SH-SY5Y (cell line): ENCODE data around the gene CA10.

ENCODE experiments used
- GATA2 ChIP-seq: IDR thresholded peaks from 2 replicates; pipeline ENCODE4 v1.6.1; 2011; ENCODE audit warnings: mild to moderate bottlenecking, low read depth, low read length
- GATA3 ChIP-seq: IDR thresholded peaks from 2 replicates; pipeline ENCODE4 v1.6.1; 2011; ENCODE audit warnings: low read depth, mild to moderate bottlenecking, low read length, moderate library complexity

CA10 gene

DNA sequence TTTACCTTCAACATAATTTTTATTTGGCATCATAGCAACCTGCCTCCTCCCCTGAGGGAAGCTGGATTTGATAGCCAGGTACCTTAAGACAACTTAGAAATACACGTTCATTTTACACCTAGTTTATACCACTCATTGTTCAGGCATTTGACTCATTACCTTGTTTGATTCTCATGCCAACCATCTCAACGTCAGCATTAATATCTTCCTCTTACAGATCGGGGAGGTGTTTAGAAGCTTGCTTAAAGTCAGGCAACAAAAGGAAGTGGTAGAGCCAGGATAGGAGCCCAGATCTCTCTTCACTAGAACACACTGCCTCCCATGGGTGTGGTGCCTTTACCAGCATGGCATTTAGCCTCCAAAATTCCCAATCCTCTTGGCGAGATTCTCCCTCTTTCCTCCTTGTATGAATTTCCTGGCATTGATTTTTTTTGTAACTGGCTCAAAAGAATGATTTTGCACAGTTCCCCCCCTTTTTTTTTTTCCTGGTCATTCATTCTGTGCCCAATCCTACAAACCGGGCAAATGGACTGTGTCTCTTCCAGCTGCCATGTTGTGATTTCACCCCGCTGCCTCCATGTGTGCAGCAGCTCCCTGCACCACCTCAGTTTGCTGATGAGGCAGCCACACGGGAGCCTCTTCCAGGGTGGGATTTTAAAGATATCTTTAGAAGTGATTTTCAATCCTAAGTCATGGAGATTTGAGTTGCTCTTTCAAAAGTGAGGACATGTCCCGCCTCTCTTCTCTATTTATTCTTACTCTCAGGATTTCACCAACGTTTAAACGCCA, 514.6 kb downstream of the CA10 start:
- no peak for TF ChIP-seq GATA2

DNA sequence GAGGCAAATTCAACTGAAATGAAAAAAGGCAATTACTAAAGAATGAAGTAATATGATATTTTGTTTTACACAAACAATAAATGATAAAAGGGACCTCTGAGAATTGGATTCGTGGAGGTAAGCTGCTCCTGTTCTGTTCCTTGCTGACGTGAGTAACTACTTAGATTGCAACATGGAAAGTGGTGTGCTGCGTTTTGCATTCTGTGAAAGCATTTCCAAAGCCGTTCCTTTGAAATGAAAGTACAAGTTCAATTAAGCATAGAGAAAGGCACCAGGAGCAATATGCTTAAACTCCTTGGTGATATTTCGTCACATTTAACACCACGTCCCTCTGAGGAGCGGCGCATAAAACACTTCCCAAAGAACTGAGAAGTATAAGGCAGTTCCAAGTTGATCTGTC, 516.5 kb downstream of the CA10 start:
- TF ChIP-seq GATA2 (no peak), GATA3 (no peak)

DNA sequence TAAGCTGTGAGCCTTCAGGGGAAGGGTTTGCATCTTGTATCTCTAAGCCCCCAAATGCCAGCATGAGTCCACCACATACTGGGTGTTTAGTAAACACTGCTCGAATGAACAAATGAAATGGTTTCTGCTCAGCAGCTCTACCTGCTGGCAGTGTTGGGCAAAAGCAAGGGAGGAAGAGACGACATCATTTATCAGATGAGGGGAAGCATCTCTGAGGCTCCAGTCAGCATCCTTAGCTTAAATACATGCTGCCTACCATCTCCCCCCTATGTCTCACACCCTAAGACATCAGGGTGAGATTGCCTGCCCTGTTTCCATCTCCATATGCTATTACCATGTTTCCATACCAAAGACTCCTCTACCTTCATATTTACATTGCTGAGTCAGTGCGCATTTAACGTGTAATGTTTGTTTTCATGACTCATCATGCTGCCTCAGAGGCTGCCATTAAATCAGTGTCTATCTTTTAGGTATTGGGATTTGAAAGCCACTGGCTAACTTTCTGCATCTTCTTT, 518.3 kb downstream of the CA10 start:
- no peak for TF ChIP-seq GATA3
- no peak for TF ChIP-seq GATA2

DNA sequence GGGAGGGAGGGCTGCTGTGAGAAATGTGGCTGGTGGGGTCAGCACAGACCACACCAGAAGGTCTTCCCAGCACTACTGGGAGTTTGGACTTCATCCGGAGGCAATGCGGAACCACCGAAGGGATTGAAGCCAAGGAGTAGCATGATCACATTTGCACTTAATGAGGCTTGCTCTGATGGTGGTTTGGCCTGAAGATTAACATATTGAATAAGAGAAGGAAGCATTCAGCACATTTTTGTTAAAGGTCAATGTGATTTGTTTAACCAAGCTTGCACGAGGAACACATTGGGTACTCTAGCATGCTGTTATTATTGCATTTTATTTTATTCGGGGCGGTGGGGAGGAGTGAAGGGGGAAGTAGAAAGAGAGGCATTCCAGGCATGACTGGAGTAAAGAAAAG, 519.5 kb downstream of the CA10 start:
- TF ChIP-seq GATA3 (no peak), GATA2 (no peak)

DNA sequence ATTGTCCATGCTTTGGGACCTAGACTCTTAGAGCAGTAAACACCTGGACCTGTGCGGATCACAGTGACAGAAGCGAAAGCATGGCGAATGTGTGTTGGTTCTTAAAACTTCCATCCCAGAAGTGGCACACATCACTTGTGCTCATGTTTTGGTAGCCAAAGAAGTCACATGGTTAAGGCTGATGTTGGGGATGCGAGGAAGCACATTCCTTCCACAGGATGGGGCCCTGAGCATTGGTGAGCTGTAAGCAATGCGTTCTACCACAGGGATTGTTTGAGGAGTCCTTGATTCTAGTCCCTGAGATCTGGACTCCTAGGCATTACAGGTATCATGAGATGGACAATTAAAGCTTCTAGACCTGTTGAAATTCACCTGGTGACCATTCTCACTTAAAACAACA, 522.2 kb downstream of the CA10 start:
- TF ChIP-seq GATA3 = no peak
- no peak for TF ChIP-seq GATA2

DNA sequence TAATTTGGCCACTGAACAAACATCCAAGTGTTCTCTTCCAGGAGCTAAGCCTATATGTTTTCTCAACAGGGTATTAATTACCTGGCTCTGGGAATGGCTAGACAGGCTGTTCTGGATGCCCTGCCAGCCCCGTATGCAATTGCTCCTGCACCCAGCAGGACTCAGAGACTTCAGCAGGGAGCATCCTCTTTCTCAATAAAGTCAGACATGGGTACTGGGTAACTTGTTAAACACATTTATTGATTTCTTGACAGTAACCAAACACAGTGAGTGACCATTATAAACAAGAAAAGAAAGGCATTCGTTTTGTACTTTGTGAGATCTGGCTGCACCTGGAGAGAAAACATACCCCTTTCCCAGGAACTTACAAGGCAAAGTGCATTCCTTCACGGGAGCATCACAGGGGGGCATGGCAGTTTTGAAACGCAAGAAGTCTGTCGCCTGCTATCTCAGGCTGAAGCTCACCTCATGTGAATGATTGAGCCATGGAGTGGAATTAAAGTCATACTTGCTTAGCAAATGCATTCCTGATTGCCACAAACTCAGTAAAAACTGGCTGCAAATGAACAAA, 528.3 kb downstream of the CA10 start:
- TF ChIP-seq GATA2 (no peak), GATA3 (no peak)

DNA sequence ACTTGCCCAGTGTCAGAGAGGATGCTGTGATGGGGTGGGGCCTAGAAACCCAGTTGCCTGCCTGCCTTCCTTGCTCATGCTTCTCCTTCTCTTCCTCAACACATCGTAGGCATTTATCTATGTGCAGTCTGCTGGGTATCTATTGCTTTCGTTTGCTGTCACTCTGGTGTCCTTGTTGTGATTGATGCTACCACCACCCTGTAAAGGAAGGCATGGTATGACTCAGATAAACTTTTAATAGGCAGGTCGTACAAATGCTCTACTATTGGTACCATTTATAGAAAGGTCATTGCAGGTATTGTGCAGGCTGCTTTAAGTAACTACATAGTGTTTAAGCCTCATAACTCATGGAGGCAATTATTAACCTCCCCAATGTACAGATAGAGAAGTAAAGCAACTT, 529.3 kb downstream of the CA10 start:
- no peak for TF ChIP-seq GATA3
- no peak for TF ChIP-seq GATA2

DNA sequence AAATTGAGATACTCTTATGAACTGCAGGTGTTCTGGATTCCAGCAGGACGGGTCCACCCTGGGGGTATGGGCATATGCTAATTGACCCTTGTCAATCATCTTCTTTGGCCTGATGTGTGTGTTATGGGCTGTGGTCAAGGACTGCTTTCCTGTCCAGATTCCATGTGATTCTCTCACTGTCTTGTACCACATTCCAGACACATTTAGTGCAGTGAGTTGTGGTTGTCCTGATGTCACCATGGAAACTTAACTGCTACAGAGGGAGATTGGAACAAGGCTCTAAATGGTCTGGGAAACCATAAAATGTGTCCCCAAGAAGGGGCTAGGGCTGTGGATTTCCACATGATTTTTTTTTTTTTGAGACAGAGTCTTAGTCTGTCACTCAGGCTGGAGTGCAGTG, 530.7 kb downstream of the CA10 start:
- no peak for TF ChIP-seq GATA3

DNA sequence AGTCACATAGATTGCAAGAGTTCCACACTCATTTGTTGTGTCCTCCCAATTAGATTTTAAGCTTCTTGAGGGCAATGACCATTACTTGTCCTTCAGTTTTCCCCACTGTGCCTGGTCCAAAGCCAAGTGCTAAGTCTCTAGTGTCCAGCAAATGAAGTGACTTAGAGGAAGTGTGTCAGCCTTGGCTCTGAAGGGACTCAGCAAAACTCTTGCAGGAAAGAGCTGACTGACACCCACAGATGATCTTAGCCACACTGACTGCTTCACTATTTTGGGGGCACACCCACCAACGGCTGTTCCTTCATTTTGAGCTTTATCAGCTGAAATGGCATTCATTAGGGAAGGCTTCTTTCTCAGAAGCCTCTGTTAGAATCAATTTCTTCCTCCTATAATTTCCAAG, 540.0 kb downstream of the CA10 start:
- TF ChIP-seq GATA2 (no peak), GATA3 (no peak)

DNA sequence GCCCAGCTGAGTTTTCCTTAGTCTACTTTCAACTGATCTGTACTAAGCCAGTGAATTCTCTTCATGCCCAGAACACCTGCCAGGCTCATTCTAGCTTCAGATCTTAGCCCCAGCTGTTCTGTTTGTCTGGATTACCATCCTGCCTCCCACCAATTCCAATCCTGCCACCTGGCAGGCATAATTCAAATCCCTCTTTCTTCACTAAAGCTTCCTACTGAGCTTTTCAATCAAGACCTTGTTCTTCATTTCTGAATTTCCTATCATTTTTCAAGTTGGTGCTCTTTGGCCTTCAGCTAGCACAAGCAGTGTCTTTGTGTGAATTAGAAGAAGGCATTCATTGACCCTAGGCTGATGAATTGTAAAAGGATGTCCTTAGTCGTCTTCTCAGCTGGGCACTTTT, 540.5 kb downstream of the CA10 start:
- no peak for TF ChIP-seq GATA2
- no peak for TF ChIP-seq GATA3

DNA sequence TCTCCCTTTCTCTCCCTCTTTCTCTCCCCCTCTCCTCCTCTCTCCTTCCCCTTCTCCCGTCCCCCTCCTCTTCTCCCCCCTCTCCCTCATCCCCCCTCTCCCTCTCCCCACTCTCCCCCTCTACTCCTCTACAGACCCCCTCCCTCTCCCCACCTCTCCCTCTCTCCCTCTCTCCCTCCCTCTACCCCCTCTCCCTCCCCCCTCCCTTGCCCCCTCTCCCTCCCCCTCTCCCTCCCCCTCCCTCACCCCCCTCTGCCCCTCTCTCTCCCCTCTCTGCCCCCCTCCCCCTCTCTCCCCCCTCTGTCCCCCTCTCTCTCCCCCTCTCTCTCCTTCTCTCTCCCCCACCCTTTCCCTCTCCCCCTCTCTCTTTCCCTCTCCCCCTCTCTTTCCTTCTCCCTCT, 545.3 kb downstream of the CA10 start:
- no peak for TF ChIP-seq GATA2
- TF ChIP-seq GATA3 = no peak

DNA sequence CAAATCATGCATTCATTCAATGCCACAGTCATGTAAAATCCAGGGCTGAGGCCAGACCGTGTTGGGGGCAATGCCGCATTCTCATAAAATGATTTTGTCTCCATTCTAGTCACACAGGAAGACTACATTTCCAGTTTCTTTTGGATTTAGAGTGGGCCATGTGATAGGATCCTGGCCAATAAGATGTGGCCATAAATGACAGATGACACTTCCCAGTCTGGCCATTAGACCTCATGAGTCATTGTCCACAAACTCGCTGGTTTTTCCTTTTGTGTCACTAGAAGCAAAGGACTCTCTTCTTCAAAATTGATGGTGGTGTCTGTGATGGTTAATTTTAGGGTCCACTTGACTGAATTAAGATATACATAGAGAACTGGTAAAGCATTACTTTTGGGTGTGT, 545.8 kb downstream of the CA10 start:
- TF ChIP-seq GATA3 (no peak), GATA2 (no peak)

DNA sequence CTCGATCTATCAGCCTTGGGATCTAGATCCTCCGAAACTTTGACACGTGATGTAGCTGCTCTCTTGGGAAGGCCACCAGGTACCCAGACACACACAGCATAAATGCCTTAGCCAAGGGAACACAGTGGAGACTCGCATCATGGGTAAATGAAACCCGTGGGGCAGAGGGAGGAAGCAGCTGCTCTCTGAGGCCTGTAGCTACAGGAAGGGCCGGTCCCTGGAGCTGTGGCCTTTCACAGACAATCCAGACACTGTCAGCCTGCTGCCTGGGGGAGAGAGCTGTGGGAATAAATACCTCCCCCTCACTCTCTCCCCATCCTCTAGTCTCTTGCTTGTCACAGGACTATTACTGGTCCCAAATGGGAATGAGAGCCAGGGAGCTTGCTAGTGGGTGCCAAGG, 546.9 kb downstream of the CA10 start:
- TF ChIP-seq GATA2 (no peak), GATA3 (no peak)

DNA sequence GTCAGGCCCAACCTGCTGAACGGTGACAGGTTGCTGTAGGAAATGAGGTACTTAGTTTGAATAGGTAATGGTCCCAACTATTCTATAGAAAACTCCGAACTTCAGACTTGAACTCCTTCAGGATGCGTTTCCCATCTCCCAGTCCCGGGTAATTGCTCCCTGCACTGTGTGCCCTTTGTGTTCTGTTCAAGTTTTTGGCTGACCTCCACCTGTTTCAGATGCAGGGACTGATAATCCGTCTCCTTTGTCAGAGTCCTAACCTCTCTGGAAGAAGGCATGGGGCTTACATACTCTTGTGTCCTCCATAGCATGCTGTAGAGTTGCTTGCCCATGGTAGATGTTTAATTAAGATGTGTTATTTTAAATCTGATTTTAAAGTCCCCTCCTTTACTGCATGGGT, 547.7 kb downstream of the CA10 start:
- TF ChIP-seq GATA3 (no peak), GATA2 (no peak)

DNA sequence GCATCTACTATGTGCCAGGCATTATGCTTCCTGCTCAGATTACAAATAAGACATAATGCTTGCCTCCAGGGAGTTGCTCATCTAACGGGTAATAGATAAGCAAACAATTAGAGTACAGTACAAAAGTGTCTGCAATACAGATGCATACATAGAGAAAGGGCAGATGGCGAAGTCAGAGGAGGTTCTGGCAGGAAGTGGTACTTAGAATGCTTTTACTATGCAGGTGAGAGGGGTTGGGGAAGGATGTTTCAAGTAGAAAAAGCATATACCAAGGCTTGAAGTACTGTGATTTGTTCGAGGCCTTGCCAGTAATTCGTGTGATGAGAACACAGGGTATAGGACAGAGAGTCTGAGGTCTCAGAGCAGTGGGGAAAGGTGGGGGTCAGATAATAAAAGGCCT, 548.4 kb downstream of the CA10 start:
- no peak for TF ChIP-seq GATA2
- TF ChIP-seq GATA3 = no peak

DNA sequence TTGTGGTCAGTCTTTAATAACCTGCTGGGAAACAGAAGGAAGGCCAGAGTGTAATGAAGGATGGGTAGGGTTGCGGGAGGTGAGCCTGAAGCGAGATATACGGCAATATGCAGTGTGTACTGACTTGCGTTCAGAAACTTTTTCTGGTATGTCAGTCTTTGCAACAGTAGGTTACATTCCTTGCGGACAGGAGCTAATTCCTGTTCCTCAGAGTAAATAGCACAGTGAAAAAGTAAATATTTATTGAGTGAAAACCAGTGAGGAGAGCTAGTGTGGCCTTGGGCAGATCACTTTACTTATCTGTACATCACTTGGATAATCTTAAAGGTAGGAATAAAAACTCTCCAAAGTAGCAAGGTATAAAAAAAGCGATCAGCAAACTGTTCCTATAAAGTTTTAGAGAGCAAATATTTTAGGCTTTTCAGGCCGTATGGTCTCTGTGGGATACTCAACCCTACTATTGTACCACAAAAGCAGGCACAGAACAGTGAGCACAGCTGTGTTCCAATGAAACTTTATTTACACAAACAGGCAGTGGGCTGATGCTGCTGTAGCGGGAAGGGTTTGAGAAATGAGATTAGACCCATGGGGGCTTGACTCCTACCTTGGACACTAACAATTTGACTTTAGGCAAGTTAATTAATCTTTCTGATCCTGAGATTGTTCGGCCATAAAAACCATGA, 550.1 kb downstream of the CA10 start:
- TF ChIP-seq GATA3 (no peak), GATA2 (no peak)
